ENCODE results near the gene NOP9. TPM values are rescaled to one million over a fixed set of nuclear protein-coding genes. Genes with fewer than 3 reads are reported as not detected.

NOP9 gene
- total RNA-seq, 4 donors from 2014 or later = 19.8 to 31.2 (median 21.2) TPM

DNA sequence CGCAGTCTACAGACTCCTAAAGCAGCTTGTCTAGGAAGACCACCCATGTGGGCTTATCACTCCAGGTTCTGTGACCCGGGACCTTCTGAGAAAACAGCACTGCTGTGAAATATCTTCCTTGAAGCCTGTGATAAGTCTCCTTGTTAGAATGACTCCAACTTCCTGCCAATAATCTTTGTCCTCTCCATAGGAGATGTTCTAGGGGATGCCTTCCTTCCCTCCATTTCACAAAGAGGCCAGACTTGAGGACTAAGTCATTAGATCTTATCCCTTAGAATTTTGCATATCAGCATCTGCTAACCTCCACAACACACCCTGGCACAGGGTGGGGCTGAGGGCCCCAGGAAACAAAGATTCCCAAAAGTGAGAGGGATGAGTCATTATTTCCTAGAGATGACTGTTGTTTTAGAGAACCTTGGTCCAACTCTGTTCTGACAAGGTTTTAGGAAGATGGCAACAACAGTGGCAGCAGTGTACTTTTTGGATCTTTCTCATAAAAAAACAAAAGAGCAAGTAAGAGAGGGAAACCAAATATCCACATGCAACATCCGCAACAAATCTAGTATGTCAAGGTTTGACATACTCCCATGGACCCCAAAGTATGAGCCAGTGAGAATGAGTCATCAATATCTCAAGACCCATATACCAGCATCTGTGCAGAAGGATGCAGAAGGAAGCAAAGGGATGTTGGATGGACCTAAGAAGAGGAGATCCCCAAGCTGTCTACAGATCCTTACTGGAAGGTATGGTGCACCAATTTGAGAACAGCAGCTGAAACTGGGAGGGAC is 17.7 kb downstream of the NOP9 start:
- Histone ChIP-seq H3K4me3 (no peak overlapping the region), H3K4me1 (peaks cover 49% of the 10 kb centered on the region), H3K27ac (no peak overlapping the region), H3K36me3 (no peaks in the 10 kb centered on the region), H3K9me3 (no peaks in the 10 kb centered on the region), H3K27me3 (no peaks in the 10 kb centered on the region)
- no peak for DNase-seq (ENCODE audit: low spot score in 2 of 2)
- 63% methylated on average over 3 of the region's 3 CpGs for WGBS
- no peak for TF ChIP-seq POLR2AphosphoS5 (IDR thresholded peaks at IDR 0.05)
- TF ChIP-seq POLR2A (IDR thresholded peaks at IDR 0.05) = no peak
- TF ChIP-seq, protein P1, sequence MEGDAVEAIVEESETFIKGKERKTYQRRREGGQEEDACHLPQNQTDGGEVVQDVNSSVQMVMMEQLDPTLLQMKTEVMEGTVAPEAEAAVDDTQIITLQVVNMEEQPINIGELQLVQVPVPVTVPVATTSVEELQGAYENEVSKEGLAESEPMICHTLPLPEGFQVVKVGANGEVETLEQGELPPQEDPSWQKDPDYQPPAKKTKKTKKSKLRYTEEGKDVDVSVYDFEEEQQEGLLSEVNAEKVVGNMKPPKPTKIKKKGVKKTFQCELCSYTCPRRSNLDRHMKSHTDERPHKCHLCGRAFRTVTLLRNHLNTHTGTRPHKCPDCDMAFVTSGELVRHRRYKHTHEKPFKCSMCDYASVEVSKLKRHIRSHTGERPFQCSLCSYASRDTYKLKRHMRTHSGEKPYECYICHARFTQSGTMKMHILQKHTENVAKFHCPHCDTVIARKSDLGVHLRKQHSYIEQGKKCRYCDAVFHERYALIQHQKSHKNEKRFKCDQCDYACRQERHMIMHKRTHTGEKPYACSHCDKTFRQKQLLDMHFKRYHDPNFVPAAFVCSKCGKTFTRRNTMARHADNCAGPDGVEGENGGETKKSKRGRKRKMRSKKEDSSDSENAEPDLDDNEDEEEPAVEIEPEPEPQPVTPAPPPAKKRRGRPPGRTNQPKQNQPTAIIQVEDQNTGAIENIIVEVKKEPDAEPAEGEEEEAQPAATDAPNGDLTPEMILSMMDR (IDR thresholded peaks at IDR 0.05) = no peak
- no peak for TF ChIP-seq EP300 (IDR thresholded peaks at IDR 0.05)

DNA sequence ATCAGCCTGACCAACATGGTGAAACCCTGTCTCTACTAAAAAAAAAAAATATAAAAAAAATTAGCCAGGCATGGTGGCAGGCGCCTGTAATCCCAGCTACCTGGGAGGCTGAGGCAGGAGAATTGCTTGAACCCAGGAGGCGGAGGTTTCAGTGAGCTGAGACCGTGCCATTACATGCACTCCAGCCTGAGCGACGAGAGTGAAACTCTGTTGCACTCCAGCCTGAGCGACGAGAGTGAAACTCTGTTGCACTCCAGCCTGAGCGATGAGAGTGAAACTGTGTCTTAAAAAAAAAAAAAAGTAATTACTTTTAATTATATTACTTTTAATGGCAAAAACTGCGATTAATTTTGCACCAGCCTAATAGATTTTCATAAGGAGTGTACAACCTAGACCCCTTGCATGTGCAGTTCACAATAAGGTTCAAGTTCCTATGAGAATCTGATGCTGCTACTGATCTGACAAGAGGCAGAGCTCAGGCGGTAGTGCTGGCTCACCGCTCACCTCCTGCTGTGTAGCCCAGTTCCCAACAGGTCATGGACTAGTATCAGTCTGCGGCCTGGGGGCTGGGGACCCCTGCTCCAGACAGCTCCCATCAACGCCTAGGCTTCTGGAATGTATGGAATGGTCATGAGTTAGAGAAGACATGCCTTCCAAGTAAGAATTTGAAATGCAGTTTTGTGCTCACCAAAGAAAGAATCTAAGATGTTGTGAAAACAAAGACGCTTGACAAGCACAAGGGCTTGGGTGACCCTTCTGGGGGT is 21.7 kb downstream of the NOP9 start:
- DNase-seq (ENCODE audit: low spot score in 2 of 2) = no peak
- no peaks in the 10 kb centered on the region for H3K27me3 ChIP-seq
- H3K27ac ChIP-seq = no peak overlapping the region
- TF ChIP-seq POLR2AphosphoS5 (IDR thresholded peaks at IDR 0.05) (no peak), POLR2A (IDR thresholded peaks at IDR 0.05) (no peak), EP300 (IDR thresholded peaks at IDR 0.05) (no peak)
- H3K36me3 ChIP-seq = no peaks in the 10 kb centered on the region
- H3K4me1 ChIP-seq = peaks cover 9% of the 10 kb centered on the region
- H3K9me3 ChIP-seq = no peaks in the 10 kb centered on the region
- WGBS = 93% methylated on average over 14 of the region's 14 CpGs
- H3K4me3 ChIP-seq = no peak overlapping the region

- H3K4me1 ChIP-seq = no peaks in the 10 kb centered on the region
- TF ChIP-seq, protein P1 (IDR thresholded peaks at IDR 0.05) = no peak
- TF ChIP-seq EP300 (IDR thresholded peaks at IDR 0.05) (no peak), POLR2A (IDR thresholded peaks at IDR 0.05) (no peak), POLR2AphosphoS5 (IDR thresholded peaks at IDR 0.05) (no peak)
- no peaks in the 10 kb centered on the region for H3K9me3 ChIP-seq
- H3K4me3 ChIP-seq = no peak overlapping the region
- H3K27me3 ChIP-seq = no peaks in the 10 kb centered on the region
- 91% methylated on average over 10 of the region's 10 CpGs for whole genome bisulfite sequencing
- no peak for DNase-seq (ENCODE audit: low spot score in 2 of 2)
- H3K27ac ChIP-seq = no peak overlapping the region
- H3K36me3 ChIP-seq = no peaks in the 10 kb centered on the region
These were observed 23.0 kb downstream of the NOP9 start for GRCh38 chr14:24322672-24323071.

GRCh38 chr14:24323341-24323740 is 23.7 kb downstream of the NOP9 start:
- H3K36me3 ChIP-seq = no peaks in the 10 kb centered on the region
- no peaks in the 10 kb centered on the region for H3K27me3 ChIP-seq
- no peaks in the 10 kb centered on the region for H3K9me3 ChIP-seq
- TF ChIP-seq, protein P1 (IDR thresholded peaks at IDR 0.05) = no peak
- TF ChIP-seq POLR2AphosphoS5 (IDR thresholded peaks at IDR 0.05) (no peak), POLR2A (IDR thresholded peaks at IDR 0.05) (no peak), EP300 (IDR thresholded peaks at IDR 0.05) (no peak)
- no peak overlapping the region for H3K27ac ChIP-seq
- DNase-seq (ENCODE audit: low spot score in 2 of 2) = no peak
- no peaks in the 10 kb centered on the region for H3K4me1 ChIP-seq
- H3K4me3 ChIP-seq = no peak overlapping the region
- WGBS = 52% methylated on average over 3 of the region's 3 CpGs

DNA sequence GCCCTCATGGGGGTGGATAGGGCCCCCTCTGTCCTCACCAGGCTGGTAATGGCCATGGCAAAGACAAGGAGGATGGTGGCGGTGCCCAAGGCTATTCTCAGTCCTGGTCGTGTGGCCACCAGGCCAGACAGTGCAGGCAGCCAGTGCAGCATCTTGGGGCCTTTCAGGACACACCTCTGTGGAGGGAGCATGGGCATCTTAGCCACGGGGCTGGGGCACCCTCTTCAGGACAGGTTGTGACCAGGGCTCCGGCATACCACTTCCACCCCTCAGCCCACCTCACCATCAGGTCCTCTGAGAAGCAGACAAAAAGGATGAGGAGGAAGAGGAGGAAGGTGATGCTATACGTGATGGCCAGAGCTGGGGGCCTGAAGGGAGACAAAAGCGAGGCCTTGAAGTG is 24.4 kb downstream of the NOP9 start:
- H3K36me3 ChIP-seq = no peaks in the 10 kb centered on the region
- WGBS = 76% methylated on average over 6 of the region's 6 CpGs
- H3K27ac ChIP-seq = no peak overlapping the region
- no peak for DNase-seq (ENCODE audit: low spot score in 2 of 2)
- no peaks in the 10 kb centered on the region for H3K27me3 ChIP-seq
- H3K4me3 ChIP-seq = no peak overlapping the region
- no peak for TF ChIP-seq EP300 (IDR thresholded peaks at IDR 0.05)
- TF ChIP-seq POLR2A (IDR thresholded peaks at IDR 0.05) = no peak
- TF ChIP-seq, protein P1 (IDR thresholded peaks at IDR 0.05) = no peak
- no peak for TF ChIP-seq POLR2AphosphoS5 (IDR thresholded peaks at IDR 0.05)
- H3K9me3 ChIP-seq = no peaks in the 10 kb centered on the region
- peaks cover 2% of the 10 kb centered on the region for H3K4me1 ChIP-seq

Measured in suprapubic skin (tissue), 4 donors.